Chondrocyte (in vitro differentiated cells): ENCODE measurements around the gene PTMA. TPM values are rescaled to one million over a fixed set of nuclear protein-coding genes. Genes with fewer than 3 reads are reported as not detected.

ENCODE experiments used
- DNase-seq: peaks from one replicate; pipeline ENCODE4 v3.0.0; 2021; ENCODE audit warnings: mixed read lengths, low spot score
- H3K27ac Mint-ChIP-seq: one replicate; pipeline ENCODE4 v1.8.0; 2021; ENCODE audit warnings: mild to moderate bottlenecking, moderate library complexity, mixed read lengths; ENCODE audit not compliant: unreplicated experiment
- H3K27me3 Mint-ChIP-seq: 2 replicates; pipeline ENCODE4 v1.8.0; 2021; ENCODE audit warnings: low read depth, mixed read lengths
- H3K36me3 Mint-ChIP-seq: 2 replicates; pipeline ENCODE4 v1.8.0; 2021; ENCODE audit warnings: low read depth, mixed read lengths
- H3K4me1 Mint-ChIP-seq: 2 replicates; pipeline ENCODE4 v1.8.0; 2021; ENCODE audit warnings: low read depth, mild to moderate bottlenecking, mixed read lengths
- H3K4me3 Mint-ChIP-seq: one replicate; pipeline ENCODE4 v1.8.0; 2021; ENCODE audit warnings: mild to moderate bottlenecking, moderate library complexity, mixed read lengths; ENCODE audit not compliant: unreplicated experiment
- H3K9me3 Mint-ChIP-seq: 2 replicates; pipeline ENCODE4 v1.8.0; 2021; ENCODE audit warnings: low read depth, mixed read lengths
- CTCF ChIP-seq: fragments of 200-600 bp; sonication (generic); IDR thresholded peaks from 2 replicates; pipeline ENCODE4 v1.5.0; 2021; ENCODE audit warnings: antibody characterized with exemption, mild to moderate bottlenecking, moderate library complexity
- total RNA-seq: library from RNA; stranded (reverse); gene quantifications from 3 replicates; pipeline ENCODE4 v1.2.1, GENCODE V29; 2021

Gene PTMA
- total RNA-seq, 1 donor from 2014 or later = 391 TPM

GRCh38 chr2:231679908-231680284 is 28.4 kb upstream of the PTMA start:
- no peak for TF ChIP-seq CTCF
- peak overlapping the region; percentile 61 for H3K4me3 Mint-ChIP-seq
- H3K27me3 Mint-ChIP-seq = no peaks in the 10 kb centered on the region
- DNase-seq = no peak
- H3K27ac Mint-ChIP-seq = peak overlapping the region; percentile 57
- no peaks in the 10 kb centered on the region for H3K9me3 Mint-ChIP-seq
- H3K4me1 Mint-ChIP-seq = peaks cover 11% of the 10 kb centered on the region
- H3K36me3 Mint-ChIP-seq = no peaks in the 10 kb centered on the region

GRCh38 chr2:231680285-231680991 is 27.9 kb upstream of the PTMA start:
- TF ChIP-seq CTCF = no peak
- H3K4me3 Mint-ChIP-seq = peak overlapping the region; percentile 61
- no peaks in the 10 kb centered on the region for H3K9me3 Mint-ChIP-seq
- DNase-seq = no peak
- peak overlapping the region; percentile 83 for H3K27ac Mint-ChIP-seq
- H3K27me3 Mint-ChIP-seq = no peaks in the 10 kb centered on the region
- H3K4me1 Mint-ChIP-seq = peaks cover 8% of the 10 kb centered on the region
- H3K36me3 Mint-ChIP-seq = no peaks in the 10 kb centered on the region

- peak overlapping the region; percentile 74 for H3K4me3 Mint-ChIP-seq
- H3K36me3 Mint-ChIP-seq = no peaks in the 10 kb centered on the region
- H3K27ac Mint-ChIP-seq = peak overlapping the region; percentile 80
- TF ChIP-seq CTCF = peak; percentile 23
- no peaks in the 10 kb centered on the region for H3K9me3 Mint-ChIP-seq
- peaks cover 8% of the 10 kb centered on the region for H3K4me1 Mint-ChIP-seq
- H3K27me3 Mint-ChIP-seq = no peaks in the 10 kb centered on the region
- DNase-seq = no peak
Observed at GRCh38 chr2:231680992-231681852, 27.1 kb upstream of the PTMA start.

- TF ChIP-seq CTCF = no peak
- H3K9me3 Mint-ChIP-seq = no peaks in the 10 kb centered on the region
- no peak overlapping the region for H3K27ac Mint-ChIP-seq
- no peaks in the 10 kb centered on the region for H3K27me3 Mint-ChIP-seq
- no peak for DNase-seq
- peaks cover 6% of the 10 kb centered on the region for H3K4me1 Mint-ChIP-seq
- H3K4me3 Mint-ChIP-seq = peak overlapping the region; percentile 45
- no peaks in the 10 kb centered on the region for H3K36me3 Mint-ChIP-seq
Observed at GRCh38 chr2:231682603-231683291, 25.6 kb upstream of the PTMA start.
